ENCODE measurements around the gene MCRIP1. TPM values are rescaled to one million over a fixed set of nuclear protein-coding genes. Genes with fewer than 3 reads are reported as not detected.

The MCRIP1 gene
- total RNA-seq, 1 experiment from 2014 or later, result 38.5 TPM

GRCh38 chr17:81845361-81845760, 12.3 kb upstream of the MCRIP1 start:
- TF ChIP-seq CTCF (IDR thresholded peaks at IDR 0.05; ENCODE audit: unreplicated experiment), result no peak
- CTCF ChIA-PET, result no interaction called here
- no peak overlapping the region for H3K4me3 Mint-ChIP-seq (ENCODE audit: low read depth, unreplicated experiment)
- DNase-seq, result no peak
- no peaks in the 10 kb centered on the region for H3K27me3 Mint-ChIP-seq (ENCODE audit: unreplicated experiment)
- intact Hi-C loops (cut with micrococcal nuclease; ENCODE audit: unreplicated experiment), result no loop called here
- H3K9me3 Mint-ChIP-seq (ENCODE audit: low read depth, unreplicated experiment), result no peaks in the 10 kb centered on the region
- peaks cover 76% of the 10 kb centered on the region for H3K36me3 Mint-ChIP-seq (ENCODE audit: insufficient read depth, unreplicated experiment)
- no peaks in the 10 kb centered on the region for H3K4me1 Mint-ChIP-seq (ENCODE audit: low read depth, unreplicated experiment)
- BruUV-seq (replicated peaks), result no TSS peak
- H3K27ac Mint-ChIP-seq (ENCODE audit: unreplicated experiment), result no peak overlapping the region

- Mint-ChIP-seq H3K4me1 (ENCODE audit: low read depth, unreplicated experiment) (no peaks in the 10 kb centered on the region), H3K9me3 (ENCODE audit: low read depth, unreplicated experiment) (no peaks in the 10 kb centered on the region), H3K4me3 (ENCODE audit: low read depth, unreplicated experiment) (no peak overlapping the region), H3K27me3 (ENCODE audit: unreplicated experiment) (no peaks in the 10 kb centered on the region), H3K27ac (ENCODE audit: unreplicated experiment) (no peak overlapping the region), H3K36me3 (ENCODE audit: insufficient read depth, unreplicated experiment) (peaks cover 76% of the 10 kb centered on the region)
- no peak for DNase-seq
- intact Hi-C loops (cut with micrococcal nuclease; ENCODE audit: unreplicated experiment), result no loop called here
- BruUV-seq (replicated peaks), result no TSS peak
- CTCF ChIA-PET, result no interaction called here
- TF ChIP-seq CTCF (IDR thresholded peaks at IDR 0.05; ENCODE audit: unreplicated experiment), result no peak
Measured at GRCh38 chr17:81844887-81845286, 11.8 kb upstream of the MCRIP1 start.

GRCh38 chr17:81844327-81844851, 11.3 kb upstream of the MCRIP1 start:
- no TSS peak for BruUV-seq (replicated peaks)
- Mint-ChIP-seq H3K4me3 (ENCODE audit: low read depth, unreplicated experiment) (no peak overlapping the region), H3K27ac (ENCODE audit: unreplicated experiment) (no peak overlapping the region), H3K36me3 (ENCODE audit: insufficient read depth, unreplicated experiment) (peaks cover 73% of the 10 kb centered on the region), H3K27me3 (ENCODE audit: unreplicated experiment) (no peaks in the 10 kb centered on the region), H3K9me3 (ENCODE audit: low read depth, unreplicated experiment) (no peaks in the 10 kb centered on the region), H3K4me1 (ENCODE audit: low read depth, unreplicated experiment) (no peaks in the 10 kb centered on the region)
- no peak for DNase-seq
- CTCF ChIA-PET, result no interaction called here
- no peak for TF ChIP-seq CTCF (IDR thresholded peaks at IDR 0.05; ENCODE audit: unreplicated experiment)
- intact Hi-C loops (cut with micrococcal nuclease; ENCODE audit: unreplicated experiment), result no loop called here

- intact Hi-C loops (cut with micrococcal nuclease; ENCODE audit: unreplicated experiment), result no loop called here
- TF ChIP-seq CTCF (IDR thresholded peaks at IDR 0.05; ENCODE audit: unreplicated experiment), result no peak
- no peaks in the 10 kb centered on the region for H3K4me1 Mint-ChIP-seq (ENCODE audit: low read depth, unreplicated experiment)
- no peaks in the 10 kb centered on the region for H3K27me3 Mint-ChIP-seq (ENCODE audit: unreplicated experiment)
- peak overlapping the region; percentile 21 for H3K27ac Mint-ChIP-seq (ENCODE audit: unreplicated experiment)
- H3K9me3 Mint-ChIP-seq (ENCODE audit: low read depth, unreplicated experiment), result no peaks in the 10 kb centered on the region
- no peak for DNase-seq
- peaks cover 70% of the 10 kb centered on the region for H3K36me3 Mint-ChIP-seq (ENCODE audit: insufficient read depth, unreplicated experiment)
- CTCF ChIA-PET, result no interaction called here
- no peak overlapping the region for H3K4me3 Mint-ChIP-seq (ENCODE audit: low read depth, unreplicated experiment)
- no TSS peak for BruUV-seq (replicated peaks)
Measured at GRCh38 chr17:81843713-81844326, 10.7 kb upstream of the MCRIP1 start.
